Stimulated activated CD8-positive, alpha-beta memory T cell treated with anti-CD3 and anti-CD28 coated beads, Interleukin-15, amount 100 ng/mL, for 48 hours (primary cell): Measurements from ENCODE around the gene DYNLL1.
"Not testable (repeated sequence)": the region's sequence is repeated elsewhere in the genome, so short reads cannot be mapped to it uniquely, and the experiment has no call there.

ENCODE experiments used
- DNase-seq, 2 donors: peaks; one replicate each; pipeline ENCODE4 v3.0.0-alpha.2; 2020; ENCODE audit warnings: low read depth in 2 of 2

Gene DYNLL1

DNA sequence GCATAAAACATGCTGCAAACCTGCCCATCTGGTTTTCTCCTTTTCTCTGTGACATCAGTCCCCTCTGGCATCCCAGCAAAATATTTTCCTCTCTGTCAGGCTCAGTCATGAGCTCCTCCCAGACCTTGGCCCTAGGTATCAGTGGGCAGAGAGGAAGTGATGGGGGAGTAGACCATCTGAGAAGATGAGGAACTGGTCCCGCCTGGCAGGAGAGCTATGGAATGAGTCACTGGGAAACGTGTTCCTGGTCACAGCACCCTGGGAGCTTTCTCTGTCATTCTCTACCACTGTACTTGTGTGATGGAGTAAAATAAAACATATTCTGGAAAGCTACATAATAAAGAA, 21.3 kb upstream of the DYNLL1 start:
- DNase-seq: no peak

DNA sequence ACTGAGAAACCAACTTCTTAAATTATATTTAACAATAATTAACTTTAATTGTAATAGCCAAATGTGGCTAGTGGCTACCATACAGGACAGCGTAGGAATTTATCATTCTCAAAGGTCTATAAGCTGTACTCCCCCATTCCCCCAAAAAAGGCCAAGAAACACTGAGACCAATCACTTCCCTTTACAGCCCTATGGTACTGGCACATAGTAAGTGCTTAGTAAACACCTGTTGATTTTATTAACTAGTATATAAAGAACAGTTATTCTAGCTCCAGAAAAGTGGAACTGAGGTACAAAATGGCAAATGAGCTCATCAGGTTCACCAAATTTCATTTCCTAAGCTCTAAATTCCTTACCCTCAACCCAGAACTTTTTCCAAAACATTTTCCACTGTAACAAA, 20.3 kb upstream of the DYNLL1 start:
- no peak for DNase-seq

DNA sequence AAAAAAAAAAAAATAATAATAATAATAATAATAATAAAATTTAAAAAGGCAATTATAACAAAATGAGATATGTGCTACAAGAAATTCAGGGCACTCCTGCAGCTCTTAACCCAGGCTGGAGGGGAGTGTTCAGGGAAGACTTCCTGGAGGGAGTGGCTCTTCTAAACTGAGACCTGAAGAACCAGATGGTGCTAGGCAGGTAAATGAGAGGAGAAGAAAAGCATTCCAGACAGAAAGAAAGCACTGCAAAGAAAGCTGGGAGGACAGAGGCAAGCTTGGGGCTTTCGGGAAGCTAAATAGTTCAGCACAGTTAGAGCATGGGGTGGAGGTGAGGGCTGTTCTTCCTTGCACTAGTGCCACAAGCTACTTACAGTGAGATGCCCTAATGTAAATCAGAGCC, 16.5 kb upstream of the DYNLL1 start:
- DNase-seq: no peak

DNA sequence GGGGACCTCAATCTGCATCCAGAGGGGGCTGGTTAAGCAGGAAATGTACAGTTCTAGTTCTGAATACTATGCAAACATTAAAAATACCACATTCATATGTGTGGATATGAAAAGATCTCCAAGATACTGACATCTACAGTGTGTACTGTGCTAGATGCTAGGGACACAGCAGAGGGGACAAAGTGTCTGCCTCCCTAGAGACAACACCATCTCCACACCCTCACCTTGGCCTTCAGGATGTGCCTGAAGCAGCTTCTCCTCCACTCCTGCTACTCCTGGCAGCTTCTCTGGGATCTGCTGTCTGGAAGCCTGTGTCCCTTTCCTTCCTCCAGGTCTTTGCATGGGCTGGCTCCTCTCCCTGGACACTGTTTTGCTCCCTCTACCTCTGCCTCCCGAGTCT, 15.7 kb upstream of the DYNLL1 start:
- DNase-seq: no peak

DNA sequence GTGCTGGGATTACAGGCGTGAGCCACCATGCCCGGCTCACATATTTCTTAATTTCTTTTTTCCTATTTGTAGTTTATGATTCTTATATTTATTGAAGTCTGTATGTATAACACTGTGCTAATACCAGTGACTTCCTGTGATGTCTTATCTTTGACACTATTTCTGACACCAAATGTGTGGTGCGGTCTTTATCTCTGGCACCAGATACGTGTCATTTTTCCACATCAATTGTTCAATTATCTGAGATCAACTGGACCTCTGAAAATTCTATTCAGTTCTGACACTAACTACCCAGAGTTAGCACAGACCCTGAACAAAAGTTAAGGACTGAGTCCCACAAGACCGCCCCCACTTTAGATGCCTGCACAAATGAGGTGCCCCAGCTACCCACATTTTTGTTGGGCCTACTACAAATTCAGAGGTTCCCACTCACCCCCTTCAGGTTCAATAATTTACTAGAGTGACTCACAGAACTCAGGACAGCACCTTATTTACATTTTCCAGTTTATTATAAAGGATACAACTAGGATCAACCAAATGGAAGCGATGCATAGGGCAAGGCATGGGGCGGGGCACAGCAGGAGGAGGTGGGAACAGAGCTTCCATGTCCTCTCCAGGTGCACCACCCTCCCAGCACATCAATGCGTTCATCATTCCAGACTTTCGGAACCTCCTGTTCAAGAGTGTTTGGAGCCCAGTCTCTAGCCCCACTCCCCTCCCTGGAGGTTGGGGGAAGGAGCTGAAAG, 14.7 kb upstream of the DYNLL1 start:
- no peak for DNase-seq

DNA sequence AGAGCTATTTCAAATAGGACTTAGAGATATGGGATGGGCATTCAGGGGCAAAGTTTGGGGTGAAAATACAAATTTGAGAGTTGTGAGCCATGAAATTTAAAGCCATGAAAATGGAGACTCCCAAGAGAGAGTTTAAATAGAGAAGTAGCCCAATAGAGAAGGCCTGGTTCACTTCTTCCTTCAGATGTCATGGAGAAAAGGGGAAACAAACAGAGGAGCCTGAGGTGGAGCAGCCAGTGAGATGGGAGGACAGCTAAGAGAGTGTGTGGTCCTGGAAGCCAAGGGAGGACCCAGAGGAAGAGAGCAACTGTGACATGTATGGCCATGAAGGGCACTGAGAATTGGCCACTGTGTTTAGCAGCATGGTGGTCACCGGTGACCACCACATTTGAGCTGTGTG, 12.3 kb upstream of the DYNLL1 start:
- DNase-seq: no peak

DNA sequence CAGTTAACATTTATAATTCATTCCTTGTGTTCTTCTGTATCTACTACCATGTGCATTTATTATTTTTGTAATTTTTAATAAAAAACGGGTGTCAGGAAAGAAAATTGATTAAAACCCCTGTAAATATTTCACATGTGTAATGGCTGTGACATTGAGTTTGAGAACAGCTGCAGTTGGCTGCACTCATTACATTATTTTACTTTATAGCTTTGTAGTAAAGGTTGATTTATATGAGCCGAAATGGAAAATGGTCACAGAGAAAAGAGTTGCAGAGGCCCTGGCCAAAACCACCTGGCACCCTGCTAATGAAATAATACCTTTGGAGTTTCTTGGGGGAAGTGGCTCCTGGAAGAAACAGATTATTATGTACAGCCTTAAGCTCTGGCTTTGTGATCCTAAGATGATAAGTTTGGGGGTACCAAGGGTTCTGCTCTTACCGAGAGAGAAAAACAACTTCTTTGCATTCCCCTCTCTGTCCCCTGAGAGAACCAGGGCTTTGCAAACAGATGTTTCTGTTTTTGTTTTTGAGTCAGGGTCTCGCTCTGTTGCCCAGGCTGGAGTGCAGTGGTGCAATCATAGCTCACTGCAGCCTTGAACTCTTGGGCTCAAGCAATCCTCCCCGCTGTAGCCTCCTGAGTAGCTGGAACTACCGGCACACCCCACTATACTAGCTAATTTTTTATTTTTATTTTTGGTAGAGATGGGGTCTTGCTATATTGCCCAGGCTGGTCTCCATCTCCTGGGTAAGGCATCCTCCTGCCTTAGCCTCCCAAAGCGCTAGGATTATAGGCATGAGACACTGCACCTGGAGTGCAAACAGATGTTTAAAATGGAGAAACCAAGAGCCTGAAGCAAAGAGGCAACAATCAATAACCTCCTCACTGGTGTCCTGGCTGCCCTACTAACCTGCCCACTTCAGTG, 9.7 kb upstream of the DYNLL1 start:
- DNase-seq: no peak

DNA sequence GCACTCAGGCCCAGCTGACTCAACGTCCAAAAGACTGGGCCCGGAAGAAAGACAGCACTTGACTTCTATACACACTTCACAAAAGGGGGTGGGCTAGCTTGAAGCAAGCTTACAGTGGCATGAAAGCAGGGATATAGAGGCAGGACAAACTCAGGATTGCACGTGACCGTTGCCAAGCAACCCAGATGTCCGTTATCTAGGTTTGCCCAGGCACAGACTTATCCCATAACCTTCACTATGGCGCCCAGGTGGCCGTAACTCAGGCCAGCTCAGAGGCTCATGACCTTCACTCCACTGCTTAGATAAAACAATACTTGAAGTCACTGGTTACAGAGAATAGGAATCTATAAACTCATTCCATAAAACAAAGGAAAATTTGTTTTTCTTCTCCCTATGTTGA, 8.4 kb upstream of the DYNLL1 start:
- DNase-seq: not testable (repeated sequence)

DNA sequence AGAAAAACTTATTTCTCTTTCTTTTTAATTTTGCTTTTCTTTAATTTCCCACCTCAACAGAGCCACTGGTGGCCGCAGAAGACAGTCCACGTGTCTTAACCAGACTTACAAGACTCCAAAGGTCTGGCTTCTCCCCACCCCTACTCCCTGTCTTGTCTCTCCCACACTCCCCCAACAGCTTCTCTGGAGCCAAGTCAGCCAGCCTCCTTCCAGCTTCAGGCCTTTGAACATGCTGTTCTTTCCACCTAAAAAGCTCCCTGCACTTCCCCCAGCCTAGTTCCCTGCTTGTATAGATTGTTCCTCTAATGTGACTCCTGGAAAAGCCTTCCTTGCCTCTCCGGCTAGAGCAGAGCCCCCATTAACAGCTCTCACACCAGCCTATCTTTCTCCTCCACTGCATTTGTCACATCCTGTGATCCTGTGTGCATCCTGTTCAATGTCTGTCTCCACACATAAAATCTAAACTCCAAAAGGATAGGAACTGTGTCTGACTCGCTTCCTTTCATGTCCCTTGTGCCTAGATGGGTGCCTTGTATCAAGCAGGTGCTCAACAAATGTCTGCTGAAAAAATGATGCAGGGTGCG, 7.8 kb upstream of the DYNLL1 start:
- no peak for DNase-seq

DNA sequence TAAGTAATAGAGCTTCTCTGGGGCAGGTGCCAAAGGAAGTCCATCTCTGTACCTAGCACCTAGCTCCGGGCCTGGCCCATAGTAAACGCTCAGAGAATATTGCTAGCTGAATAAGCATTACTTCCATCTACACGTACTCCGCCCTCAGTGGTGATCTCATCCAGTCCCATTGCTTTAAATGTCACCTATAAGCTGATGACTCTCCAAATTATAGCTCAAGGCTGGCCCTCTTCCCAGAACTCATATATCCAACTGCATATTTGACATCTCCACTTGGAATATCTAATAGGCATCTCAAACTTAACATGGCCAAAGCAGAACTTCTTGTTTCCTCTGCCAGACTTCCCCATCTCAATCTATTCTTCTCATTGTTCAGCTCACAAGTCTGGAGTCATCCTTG, 6.9 kb upstream of the DYNLL1 start:
- no peak for DNase-seq

DNA sequence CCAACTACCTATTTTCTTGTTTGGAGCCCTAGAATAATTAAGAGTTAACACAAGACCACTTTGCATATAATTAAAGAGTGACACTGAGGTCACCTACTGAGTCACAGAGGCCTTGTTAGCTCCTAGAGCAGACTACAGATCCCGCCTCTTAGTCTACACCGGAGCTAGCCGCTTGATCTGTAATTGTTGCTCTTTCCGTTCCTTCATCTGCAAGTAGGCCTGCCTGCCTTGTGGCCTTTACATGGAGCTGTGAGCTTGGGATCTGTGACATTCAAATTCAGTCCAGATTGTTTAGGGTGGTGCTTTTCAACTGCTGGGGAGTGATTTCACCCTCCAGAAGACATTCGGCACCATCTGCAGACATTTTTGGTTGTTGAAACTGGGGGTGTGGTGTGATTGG, 5.6 kb upstream of the DYNLL1 start:
- no peak for DNase-seq

DNA sequence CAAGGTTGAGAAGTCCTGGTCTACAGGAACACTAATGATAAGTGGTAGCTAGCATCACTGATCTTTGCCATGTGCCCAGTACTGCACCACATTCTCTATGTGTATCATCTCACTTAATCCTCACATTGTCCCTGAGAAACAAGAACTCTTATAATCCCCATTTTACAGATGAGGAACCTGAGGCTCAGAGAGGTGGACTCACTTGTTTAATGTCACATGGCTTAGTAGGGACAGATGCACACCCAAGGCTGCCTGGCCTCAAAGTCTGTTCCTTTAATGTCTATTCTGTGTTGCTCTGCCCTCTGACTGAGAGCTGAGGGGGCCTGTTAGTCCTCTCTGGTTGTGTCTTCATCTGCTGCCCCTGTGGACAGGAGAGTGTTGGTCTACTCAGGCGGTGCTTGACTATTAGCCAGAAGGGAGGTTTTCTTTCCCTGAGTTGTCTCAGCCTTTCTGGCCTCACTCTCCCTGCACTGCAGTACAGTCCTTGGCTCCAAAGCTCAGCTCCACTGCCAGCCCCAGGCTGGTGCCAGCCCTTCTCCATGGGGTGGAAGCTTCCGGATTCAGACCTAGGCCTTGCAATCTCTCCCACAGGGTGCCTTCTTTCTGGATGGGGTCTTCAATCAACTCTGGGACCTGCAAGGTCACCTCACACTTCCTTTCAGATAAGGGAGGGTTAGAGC, 4.9 kb upstream of the DYNLL1 start:
- no peak for DNase-seq

DNA sequence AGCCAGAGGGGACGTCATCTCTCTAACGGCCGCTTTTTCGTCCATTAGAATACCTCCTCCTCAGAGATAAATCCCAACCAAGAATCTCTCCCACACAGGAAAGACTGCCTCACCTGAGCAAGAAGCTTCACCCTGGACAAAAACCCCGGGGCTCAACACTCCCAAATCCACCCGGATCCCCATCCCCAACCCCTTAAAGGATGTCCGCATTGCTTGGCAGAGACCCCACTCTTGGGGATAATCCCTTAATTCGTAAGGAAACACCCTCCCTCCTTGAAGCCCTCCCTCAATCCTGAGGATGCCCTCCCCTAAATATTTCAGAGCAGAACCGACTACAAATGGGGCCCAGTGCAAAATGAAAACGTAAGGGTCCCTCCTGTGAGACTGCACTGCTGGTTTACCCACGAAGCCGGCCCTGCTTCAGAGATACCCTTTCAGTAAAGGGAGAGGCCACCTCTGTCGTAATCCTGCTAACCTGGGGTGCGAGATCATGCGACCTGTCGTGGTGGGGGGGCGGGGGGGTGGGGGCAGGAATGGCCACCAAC, 655 bp upstream of the DYNLL1 start:
- no peak for DNase-seq

DNA sequence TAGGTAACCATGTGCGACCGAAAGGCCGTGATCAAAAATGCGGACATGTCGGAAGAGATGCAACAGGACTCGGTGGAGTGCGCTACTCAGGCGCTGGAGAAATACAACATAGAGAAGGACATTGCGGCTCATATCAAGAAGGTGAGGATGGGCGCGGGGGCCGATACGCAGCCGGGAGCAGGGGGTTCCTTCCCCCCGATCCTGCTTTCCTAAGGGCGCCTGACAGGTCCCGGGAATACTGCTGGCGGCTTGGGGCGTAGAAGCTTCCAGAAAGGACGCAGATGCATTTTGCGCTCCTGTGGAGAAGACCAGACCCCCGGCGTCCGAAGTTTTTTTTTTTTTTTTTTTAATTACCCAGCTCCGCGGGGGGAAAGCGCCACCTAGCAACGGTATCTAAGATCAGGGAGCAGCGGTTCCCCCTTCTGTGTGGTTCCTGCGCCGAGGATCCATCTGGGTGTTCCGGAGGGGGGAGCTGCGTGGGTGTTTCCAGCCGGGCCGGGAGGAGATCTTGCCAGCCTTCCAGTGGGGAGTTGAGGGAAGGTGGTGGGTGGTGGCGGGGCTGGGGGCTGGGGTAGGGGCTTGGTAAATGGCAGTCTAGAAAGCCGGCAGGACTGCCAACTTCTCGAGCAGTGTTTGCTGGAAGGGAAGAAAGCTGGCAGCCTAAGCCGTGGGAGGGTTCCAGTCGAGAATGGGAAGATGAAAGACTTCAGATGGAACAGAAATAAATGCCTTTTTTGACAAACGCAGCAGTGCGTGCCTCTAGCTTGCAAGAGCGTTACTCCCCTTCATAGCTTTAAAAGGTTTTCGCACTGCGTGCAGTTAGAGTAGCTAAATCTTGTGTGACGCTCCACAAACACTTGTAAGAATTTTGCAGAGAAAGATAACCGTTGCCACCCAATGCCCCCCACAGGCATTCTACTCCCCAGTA, 764 bp downstream of the DYNLL1 start:
- peak; percentile 19 to 21 for DNase-seq

DNA sequence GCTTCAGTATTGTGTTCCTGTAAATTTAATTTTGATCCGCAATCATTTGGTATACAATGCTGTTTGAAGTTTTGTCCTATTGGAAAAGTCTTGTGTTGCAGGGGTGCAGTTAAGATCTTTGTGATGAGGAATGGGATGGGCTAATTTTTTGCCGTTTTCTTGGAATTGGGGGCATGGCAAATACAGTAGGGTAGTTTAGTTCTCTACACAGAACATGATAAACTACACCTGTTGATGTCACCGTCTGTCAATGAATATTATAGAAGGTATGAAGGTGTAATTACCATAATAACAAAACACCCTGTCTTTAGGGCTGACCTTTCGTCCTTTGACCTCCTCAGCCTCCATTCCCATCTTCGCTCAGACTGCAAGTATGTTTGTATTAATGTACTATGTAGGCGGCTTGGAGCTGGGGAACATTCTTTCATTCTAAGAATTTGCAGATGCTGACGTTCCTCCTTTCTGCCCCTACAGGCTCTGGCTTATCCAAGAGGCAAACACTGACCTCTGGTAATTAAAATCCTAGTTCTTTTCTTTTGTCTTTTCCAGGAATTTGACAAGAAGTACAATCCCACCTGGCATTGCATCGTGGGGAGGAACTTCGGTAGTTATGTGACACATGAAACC, 1.7 kb downstream of the DYNLL1 start:
- DNase-seq: no peak

DNA sequence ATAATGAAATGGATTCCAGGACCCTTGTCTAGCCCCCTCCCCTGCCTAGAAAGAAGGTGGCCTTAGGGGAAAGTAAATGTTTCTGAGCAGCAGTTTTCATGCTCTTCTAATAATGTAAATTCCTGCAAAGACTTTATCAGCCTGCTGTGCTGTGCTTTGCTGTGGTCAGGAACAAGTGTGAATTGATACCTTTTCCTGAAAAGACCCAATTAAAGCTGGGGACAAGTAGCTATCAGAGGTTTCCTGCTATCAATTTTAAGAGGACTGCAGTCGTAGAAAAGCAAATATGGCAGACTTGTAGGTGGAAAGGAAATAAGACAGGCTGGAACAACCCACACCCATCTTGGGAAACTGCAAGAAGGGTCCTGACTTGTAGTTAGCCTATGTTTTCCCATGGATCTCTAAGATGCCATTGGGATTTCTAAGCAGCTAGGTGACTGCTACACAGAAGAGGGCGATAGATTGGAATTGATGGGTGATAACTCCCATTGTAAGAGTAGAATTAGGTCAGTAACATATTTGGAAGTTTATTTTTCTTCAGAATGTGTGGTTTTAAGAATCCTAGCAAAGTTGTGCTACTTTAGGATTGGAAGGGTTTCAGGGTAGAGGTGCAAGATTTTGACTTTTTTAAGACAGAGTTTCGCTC, 3.1 kb downstream of the DYNLL1 start:
- DNase-seq: no peak

DNA sequence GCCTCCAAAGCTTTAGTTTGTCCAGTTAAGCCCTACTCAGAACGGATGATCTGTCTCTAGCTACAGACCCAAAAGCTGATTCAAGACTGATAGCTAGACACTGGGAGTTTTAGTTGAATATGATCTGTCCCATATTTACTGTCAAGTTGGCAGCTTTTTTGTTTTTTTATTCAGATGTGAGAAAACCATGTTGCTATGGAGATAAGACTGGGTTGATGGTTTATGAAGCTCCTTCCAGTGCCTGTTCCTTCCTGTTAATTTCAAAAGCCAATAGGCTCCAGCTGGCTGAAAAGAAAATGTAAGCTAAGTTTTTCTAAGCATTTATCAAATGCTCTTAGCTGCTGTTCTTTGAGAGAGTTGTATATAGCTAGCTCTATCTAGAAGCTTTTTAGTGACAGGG, 4.7 kb downstream of the DYNLL1 start:
- no peak for DNase-seq

DNA sequence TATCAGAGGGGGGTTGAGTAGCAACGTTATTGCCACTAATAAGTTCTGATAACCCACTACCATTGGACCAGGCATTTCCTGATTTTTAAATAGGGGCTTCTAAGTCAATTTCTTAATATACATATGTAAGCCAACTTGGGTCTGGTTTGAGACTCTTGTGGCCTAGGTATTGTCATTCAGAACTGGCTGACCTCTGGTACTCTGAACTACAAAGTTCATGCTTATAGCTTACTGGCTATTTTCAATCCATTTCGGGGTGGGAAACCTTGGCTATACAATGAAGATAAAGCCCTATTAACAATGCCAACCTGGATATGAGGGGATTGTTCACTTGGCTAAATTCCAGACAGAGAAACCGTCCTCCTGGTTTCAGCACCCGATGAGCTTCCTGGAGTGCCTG, 8.7 kb downstream of the DYNLL1 start:
- no peak for DNase-seq

DNA sequence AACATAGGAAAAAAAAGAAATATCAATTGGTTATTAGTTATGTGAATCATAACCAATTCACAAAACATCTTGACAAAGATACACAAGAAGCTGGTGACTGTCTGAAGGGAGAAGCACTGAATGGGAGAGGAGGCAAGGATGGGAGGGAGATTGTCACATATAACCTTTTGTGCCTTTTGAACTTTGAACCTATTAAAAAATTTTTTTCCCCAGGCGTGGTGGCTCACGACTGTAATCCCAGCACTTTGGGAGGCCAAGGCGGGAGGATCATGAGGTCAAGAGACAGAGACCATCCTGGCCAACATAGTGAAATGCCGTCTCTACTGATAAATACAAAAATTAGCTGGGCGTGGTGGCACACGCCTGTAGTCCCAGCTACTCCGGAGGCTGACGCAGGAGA, 12.6 kb downstream of the DYNLL1 start:
- no peak for DNase-seq

DNA sequence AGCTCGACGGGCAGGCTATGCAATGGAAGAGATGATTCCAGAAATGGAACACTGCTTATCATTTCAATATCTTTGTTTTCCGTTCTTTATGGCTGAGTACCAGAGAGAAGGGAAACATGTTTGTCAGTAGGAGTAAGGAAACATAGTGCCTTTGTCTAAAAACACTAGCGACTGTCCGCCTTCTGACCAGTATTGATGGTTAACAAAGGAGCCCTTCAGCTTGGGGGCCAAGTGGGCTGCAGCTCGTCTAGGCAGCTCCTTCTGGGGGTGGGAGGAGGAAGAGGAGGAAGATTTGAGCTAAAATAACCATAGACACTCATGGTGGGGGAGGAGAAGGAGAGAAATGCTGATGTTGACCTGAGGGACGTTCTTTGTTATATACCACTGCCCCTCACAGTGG, 18.1 kb downstream of the DYNLL1 start:
- no peak for DNase-seq
